Measurements from ENCODE around the gene NT5DC1. TPM values are rescaled to one million over a fixed set of nuclear protein-coding genes. Genes with fewer than 3 reads are reported as not detected.
A peak's percentile ranks its signal among the peaks of the same experiment; 100 is the strongest.

NT5DC1 gene
- total RNA-seq, 8 experiments from 2014 or later: 6.0 to 27.8 (median 10.3) TPM

DNA sequence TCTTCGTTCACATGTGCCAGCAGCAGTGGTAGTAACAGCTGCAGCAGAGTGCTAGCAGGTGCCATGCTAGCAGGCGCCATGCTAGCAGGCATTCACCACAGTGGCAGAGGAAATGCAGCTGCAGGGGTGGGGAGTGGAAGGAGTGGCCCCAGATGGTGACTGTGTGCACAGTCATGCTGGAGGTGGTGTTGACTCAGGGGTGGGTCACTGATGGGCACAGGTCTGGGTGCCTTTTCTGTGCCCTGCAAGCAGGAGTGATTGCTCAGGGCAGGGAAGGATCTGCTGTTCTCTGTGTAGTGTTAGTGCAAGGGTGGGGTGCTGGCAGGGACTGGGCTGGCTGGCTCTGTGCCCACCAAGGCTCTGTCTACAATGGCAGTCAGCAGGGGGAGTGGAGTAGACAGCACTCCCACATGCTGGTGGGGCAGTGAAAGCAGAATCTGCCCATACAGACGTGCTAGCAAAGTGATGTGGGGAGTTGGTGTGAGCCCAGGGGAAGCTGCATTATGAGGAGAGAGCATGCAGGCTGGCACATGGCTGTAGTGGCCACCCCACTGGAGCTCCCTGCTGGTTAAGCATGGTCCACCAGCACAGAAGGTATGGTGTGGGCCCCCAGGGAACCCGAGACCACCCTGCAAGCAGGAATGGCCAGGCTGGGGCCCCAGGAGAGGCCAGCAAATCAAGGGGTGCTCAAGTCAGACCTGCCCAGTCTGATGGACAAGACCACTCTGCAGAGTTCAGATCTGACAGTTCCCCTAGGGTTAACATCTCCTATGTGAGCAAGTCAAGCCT lies 164.6 kb downstream of the NT5DC1 start:
- H3K4me3 ChIP-seq: no peak overlapping the region
- in situ Hi-C loops (cut with MboI; ENCODE audit: low pct_unique_long_range_greater_than_20kb in 2 of 9, low sequenced_read_pairs in 9 of 9, unreplicated experiment in 9 of 9): loop anchor here in 3 of 9 experiments (10.0 to 25.0 kb wide), 3 partner anchors 272 to 300 kb away; partner anchors contain the start of genes CALHM4 (in 1 of the 3), RWDD1 (in 1 of the 3) and TRAPPC3L (in 1 of the 3)
- H3K4me1 ChIP-seq (replicated peaks in 1 of 2): no peaks in the 10 kb centered on the region
- no peak overlapping the region for H3K27ac ChIP-seq
- peak in 5 of 8 experiments; percentile 19 to 82 (median 47) for ATAC-seq (replicated peaks in 6 of 8)
- 48 to 100% (median 57%) methylated on average over 1 to 2 of the region's 4 CpGs; no CpG with 5 or more reads in 5 of the 10 experiments for WGBS, 10 experiments

DNA sequence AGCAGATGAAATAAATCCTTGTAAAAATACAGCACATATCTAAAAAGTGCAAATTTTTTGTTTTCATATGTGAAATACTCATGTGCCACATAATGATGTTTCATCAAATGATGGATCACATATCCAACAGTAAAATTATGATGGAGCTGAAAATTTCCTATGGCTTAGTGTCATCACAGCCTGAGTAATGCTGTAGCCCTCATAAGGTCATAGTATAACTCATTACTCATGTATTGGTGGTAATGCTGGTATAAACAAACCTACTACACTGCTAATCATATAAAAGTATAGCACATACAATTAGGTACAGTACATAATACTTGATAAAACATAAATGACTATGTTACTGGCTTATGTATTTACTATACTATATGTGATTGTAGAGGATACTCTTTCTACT lies 166.2 kb downstream of the NT5DC1 start:
- no peak overlapping the region for H3K4me3 ChIP-seq

DNA sequence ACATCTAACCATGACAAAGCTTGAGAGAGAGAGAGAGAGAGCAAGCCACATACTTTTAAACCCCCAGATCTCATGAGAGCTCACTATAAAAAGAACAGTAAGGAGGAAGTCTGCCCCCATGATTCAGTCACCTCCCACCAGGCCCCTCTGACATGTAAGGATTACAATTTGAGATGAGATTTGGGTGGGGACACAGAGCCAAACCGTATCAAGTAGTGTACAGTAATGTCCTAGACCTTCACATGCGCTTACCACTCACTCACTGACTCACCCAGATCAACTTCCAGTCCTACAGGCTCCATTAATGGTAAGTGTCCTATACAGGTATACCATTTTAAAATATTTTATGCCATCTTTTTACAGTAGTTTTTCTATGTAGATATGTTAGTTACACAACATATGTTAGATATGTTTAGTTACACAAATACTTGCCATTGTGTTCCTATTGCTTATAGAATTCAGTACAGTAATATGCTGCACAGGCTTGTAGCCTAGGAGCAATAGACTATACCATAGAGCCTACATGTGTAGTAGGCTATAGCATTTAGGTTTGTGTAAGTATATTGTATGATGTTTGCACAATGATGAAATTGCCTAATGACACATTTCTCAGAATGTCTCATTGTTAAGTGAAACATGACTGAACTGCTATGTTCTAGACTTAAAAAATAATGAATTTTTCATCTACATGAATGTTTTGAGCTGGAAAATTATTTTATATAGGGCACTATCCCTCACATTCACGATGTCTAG lies 167.4 kb downstream of the NT5DC1 start:
- WGBS, 10 experiments: 0 to 67% (median 40%) methylated on average over 1 to 3 of the region's 3 CpGs; no CpG with 5 or more reads in 1 of the 10 experiments
- no peak overlapping the region for H3K27ac ChIP-seq
- H3K4me1 ChIP-seq (replicated peaks in 1 of 2): no peaks in the 10 kb centered on the region
- in situ Hi-C loops (cut with MboI; ENCODE audit: low pct_unique_long_range_greater_than_20kb in 2 of 9, low sequenced_read_pairs in 9 of 9, unreplicated experiment in 9 of 9): loop anchor here in 3 of 9 experiments (10.0 to 25.0 kb wide), 3 partner anchors 269 to 297 kb away; partner anchors contain the start of genes CALHM4 (in 1 of the 3), RWDD1 (in 1 of the 3) and TRAPPC3L (in 1 of the 3)
- H3K4me3 ChIP-seq: no peak overlapping the region
- peak in 2 of 8 experiments; percentile 10 to 29 for ATAC-seq (replicated peaks in 6 of 8)

More for the DNA sequence above, 166.2 kb downstream of the NT5DC1 start:
- no peak overlapping the region for H3K27ac ChIP-seq
- in situ Hi-C loops (cut with MboI; ENCODE audit: low pct_unique_long_range_greater_than_20kb in 2 of 9, low sequenced_read_pairs in 9 of 9, unreplicated experiment in 9 of 9): loop anchor here in 3 of 9 experiments (10.0 to 25.0 kb wide), 3 partner anchors 270 to 298 kb away; partner anchors contain the start of genes CALHM4 (in 1 of the 3), RWDD1 (in 1 of the 3) and TRAPPC3L (in 1 of the 3)
- no peaks in the 10 kb centered on the region for H3K4me1 ChIP-seq (replicated peaks in 1 of 2)
- ATAC-seq (replicated peaks in 6 of 8): no peak

DNA sequence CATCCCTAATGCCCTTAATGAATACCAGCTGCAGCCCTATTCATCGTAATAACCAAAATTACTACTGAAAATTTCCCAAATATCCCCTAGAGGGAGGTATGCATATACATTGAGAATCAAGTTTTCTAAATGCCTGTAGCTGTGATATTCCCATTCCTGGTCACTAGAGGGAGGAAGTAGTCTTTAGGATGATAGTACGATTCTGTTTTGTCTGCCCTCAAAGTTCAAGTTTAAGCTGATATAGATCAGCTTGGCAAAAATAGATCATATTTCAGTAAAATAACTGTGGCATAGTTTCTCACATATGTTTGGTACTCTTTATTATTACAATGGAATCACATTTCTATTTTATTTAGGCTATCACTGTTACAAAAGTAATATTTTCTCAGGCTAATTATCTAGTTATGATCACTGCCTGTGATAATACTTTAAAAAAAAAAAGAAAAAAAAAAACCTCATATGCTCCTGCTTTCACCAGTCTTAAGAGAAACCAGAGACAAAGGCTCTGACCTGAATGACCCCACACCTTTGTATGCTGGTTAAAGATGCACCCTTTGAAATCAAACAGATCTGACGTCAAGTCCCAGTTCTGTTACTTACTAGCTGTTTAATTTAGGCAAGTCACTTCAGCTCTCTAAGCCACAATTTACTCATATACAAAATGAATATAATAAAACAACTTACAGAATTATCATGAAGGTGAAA lies 168.1 kb downstream of the NT5DC1 start:
- no peak overlapping the region for H3K27ac ChIP-seq
- 0 to 100% (median 33%) methylated on average over 1 to 3 of the region's 3 CpGs for WGBS, 10 experiments
- no peaks in the 10 kb centered on the region for H3K4me1 ChIP-seq (replicated peaks in 1 of 2)
- H3K4me3 ChIP-seq: no peak overlapping the region
- in situ Hi-C loops (cut with MboI; ENCODE audit: low pct_unique_long_range_greater_than_20kb in 2 of 9, low sequenced_read_pairs in 9 of 9, unreplicated experiment in 9 of 9): loop anchor here in 3 of 9 experiments (10.0 to 25.0 kb wide), 3 partner anchors 269 to 296 kb away; partner anchors contain the start of genes CALHM4 (in 1 of the 3), RWDD1 (in 1 of the 3) and TRAPPC3L (in 1 of the 3)
- ATAC-seq (replicated peaks in 6 of 8): peak; percentile 62 to 87 (median 77)

DNA sequence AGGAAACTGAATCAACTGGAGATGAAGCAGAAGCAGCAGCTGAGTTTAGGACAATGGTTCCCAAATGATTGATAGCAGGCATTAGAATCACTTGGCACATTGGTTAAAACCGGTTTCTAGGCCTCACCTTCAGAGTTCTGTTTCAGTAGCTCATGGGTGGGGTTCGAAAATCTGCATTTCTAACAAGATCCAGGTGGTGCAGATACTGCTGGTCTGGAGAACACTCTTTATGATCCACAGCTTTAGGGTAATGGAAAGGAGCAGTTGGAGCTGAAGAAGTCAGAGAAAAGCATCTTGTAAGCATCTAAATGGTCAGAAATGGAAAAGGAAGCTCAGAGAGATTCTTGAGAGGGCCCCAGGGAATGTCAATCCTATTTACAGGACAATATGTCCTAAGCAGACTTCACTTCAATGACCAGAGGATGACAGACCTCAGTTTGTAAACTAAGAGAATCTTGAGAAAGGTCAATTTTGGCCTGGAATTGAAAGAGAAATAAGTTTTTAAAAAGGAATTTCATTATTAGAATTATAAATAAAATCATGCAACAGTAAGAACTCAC lies 170.6 kb downstream of the NT5DC1 start:
- no peak overlapping the region for H3K27ac ChIP-seq

DNA sequence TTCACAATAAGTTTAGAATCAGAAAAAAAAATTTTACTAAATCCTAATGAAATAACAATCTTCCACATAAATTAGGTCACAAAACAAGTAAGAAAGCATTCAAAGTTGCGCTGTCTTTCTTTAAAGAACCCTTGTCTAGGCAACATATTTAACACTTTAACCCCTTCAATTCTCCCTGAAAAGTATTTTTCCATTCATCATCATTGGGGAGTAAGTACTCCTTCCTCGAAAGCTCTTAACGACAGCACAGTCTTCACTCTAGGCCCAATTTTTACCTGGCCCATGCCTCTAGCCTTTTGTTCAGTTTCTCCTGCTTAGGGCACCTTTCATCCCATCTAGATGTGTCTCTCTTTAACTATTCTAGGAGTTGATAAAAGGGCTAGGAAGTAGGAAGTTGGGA lies 176.5 kb downstream of the NT5DC1 start:
- in situ Hi-C loops (cut with MboI; ENCODE audit: low pct_unique_long_range_greater_than_20kb in 2 of 9, low sequenced_read_pairs in 9 of 9, unreplicated experiment in 9 of 9): loop anchor here in 5 of 9 experiments (25.0 kb wide), 3 partner anchors 160 to 285 kb away; partner anchors contain the start of genes CALHM4 (in 3 of the 5), RWDD1 (in 3 of the 5) and TRAPPC3L (in 2 of the 5)
- WGBS, 10 experiments: 5 to 72% (median 36%) methylated on average over 2 to 3 of the region's 3 CpGs; no CpG with 5 or more reads in 1 of the 10 experiments
- peaks cover 19 to 31% of the 10 kb centered on the region in 2 donors for H3K4me1 ChIP-seq (replicated peaks in 1 of 2)
- ATAC-seq (replicated peaks in 6 of 8): no peak
- no peak overlapping the region for H3K27ac ChIP-seq
- H3K4me3 ChIP-seq: peak overlapping the region; percentile 65 to 96 (median 82)

More for the DNA sequence above, 170.6 kb downstream of the NT5DC1 start:
- Histone ChIP-seq H3K4me1 (replicated peaks in 1 of 2) (peaks cover 9 to 11% of the 10 kb centered on the region in 2 donors), H3K4me3 (no peak overlapping the region)
- peak in 1 of 8 experiments; percentile 29 for ATAC-seq (replicated peaks in 6 of 8)
- in situ Hi-C loops (cut with MboI; ENCODE audit: low pct_unique_long_range_greater_than_20kb in 2 of 9, low sequenced_read_pairs in 9 of 9, unreplicated experiment in 9 of 9): loop anchor here in 2 of 9 experiments (25.0 kb wide), 2 partner anchors 266 to 291 kb away; partner anchors contain the start of genes CALHM4 (in 1 of the 2), RWDD1 (in 1 of the 2) and TRAPPC3L (in 1 of the 2)
- WGBS, 10 experiments: 17 to 40% (median 29%) methylated on average over 1 to 2 of the region's 2 CpGs; no CpG with 5 or more reads in 3 of the 10 experiments

DNA sequence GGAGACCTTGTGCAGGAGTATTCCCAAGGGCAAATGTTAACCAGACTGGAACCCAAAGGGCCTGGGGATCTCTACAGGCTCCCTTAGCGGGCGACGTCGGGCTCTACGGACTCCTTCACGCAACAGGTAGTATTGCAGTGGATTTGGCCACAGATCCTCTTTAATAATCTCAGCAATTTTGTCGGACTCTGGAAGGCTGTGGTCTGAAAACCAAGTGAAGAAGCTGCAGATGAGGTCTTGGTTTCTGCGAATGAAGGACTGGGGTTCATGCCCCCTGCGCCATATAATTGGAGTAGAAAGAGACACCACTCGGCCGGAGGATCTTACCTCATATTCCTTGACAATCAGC lies 177.8 kb downstream of the NT5DC1 start:
- WGBS, 10 experiments: 40 to 100% (median 89%) methylated on average over 1 to 11 of the region's 11 CpGs; no CpG with 5 or more reads in 1 of the 10 experiments
- Histone ChIP-seq H3K4me1 (replicated peaks in 1 of 2) (peaks cover 19 to 31% of the 10 kb centered on the region in 2 donors), H3K27ac (no peak overlapping the region), H3K4me3 (peak overlapping the region; percentile 65 to 96 (median 82))
- ATAC-seq (replicated peaks in 6 of 8): no peak
- in situ Hi-C loops (cut with MboI; ENCODE audit: low pct_unique_long_range_greater_than_20kb in 2 of 9, low sequenced_read_pairs in 9 of 9, unreplicated experiment in 9 of 9): loop anchor here in 5 of 9 experiments (25.0 kb wide), 3 partner anchors 159 to 284 kb away; partner anchors contain the start of genes CALHM4 (in 3 of the 5), RWDD1 (in 3 of the 5) and TRAPPC3L (in 2 of the 5)

DNA sequence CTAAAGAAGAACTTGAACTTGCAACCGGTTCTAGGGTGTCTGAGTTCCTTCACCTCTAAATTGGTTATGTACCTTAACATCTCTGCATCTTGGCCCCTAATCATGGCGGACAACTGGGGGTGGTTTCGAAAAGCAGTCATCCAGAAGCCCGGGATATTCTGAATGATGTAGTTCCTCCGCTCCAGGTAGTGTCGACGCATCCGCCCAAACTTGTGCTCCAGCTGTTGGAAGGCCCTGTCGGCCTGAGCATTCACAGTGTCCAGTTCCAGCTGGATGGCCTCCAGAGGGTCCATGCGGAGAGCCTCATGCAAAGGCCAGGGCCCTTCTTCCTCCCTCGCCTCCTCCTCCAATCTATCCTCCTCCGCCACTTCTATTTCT lies 178.2 kb downstream of the NT5DC1 start:
- peak overlapping the region; percentile 65 to 96 (median 82) for H3K4me3 ChIP-seq
- ATAC-seq (replicated peaks in 6 of 8): peak; percentile 2 to 26 (median 12)
- peak overlapping the region; percentile 87 to 90 for H3K27ac ChIP-seq
- WGBS, 10 experiments: 0 to 71% (median 26%) methylated on average over 1 to 11 of the region's 12 CpGs; no CpG with 5 or more reads in 3 of the 10 experiments
- in situ Hi-C loops (cut with MboI; ENCODE audit: low pct_unique_long_range_greater_than_20kb in 2 of 9, low sequenced_read_pairs in 9 of 9, unreplicated experiment in 9 of 9): loop anchor here in 5 of 9 experiments (25.0 kb wide), 3 partner anchors 158 to 283 kb away; partner anchors contain the start of genes CALHM4 (in 3 of the 5), RWDD1 (in 3 of the 5) and TRAPPC3L (in 2 of the 5)
- H3K4me1 ChIP-seq (replicated peaks in 1 of 2): peaks cover 19 to 31% of the 10 kb centered on the region in 2 donors

DNA sequence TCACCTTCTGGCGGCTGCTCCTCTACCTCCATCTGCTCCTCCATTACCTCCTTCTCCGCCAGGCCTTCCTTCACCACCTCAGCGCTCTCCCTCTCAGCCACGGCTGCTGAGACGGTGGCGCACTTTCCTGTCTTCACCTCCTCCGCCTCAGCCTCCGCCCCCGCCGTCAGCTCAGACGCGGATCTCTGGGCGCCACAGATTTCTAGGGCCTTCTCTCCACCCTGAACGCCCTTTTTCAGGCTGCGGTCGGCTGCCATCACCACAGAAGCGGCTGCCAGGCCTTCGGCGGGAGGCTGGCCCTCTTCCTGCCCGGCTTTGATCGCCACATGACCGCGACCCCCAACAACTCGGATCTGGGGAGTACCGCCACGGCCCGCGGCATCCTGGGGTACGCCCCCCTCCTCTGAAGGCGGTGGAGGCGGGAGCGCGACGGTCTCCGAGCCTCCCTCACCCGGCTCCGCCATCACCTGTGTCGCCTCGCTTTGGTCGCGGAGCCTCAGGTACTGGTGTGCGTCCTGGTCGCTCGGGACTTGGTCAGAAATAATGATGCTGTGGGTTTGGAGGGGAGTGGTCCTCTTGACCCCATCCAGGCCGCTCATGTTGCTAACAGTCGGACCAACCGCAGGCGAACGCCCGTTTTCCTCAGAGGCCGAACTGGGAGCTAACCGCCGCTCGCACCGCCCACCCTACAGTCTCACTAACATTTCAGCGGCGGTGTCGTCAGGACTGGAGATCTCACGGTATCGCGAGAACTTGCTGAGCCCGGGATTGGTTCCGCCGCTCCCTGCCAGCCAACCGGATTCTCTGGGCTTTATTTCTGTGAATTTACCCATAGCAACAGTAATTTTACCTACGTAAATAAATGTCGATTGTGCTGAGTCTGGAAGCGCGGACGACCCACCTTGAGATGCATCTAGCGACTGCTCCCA lies 178.8 kb downstream of the NT5DC1 start, which contains the start of gene TSPYL1:
TSPYL1 (minus strand) TSS at position 699 of the 929 bp plus-strand sequence; CDS start at position 599, 100 bp downstream.
- 0 to 10% (median 0%) methylated on average over 1 to 26 of the region's 71 CpGs for WGBS, 10 experiments
- peak; percentile 92 to 99 (median 96) for ATAC-seq (replicated peaks in 6 of 8)
- in situ Hi-C loops (cut with MboI; ENCODE audit: low pct_unique_long_range_greater_than_20kb in 2 of 9, low sequenced_read_pairs in 9 of 9, unreplicated experiment in 9 of 9): loop anchor here in 5 of 9 experiments (25.0 kb wide), 3 partner anchors 158 to 283 kb away; partner anchors contain the start of genes CALHM4 (in 3 of the 5), RWDD1 (in 3 of the 5) and TRAPPC3L (in 2 of the 5)

DNA sequence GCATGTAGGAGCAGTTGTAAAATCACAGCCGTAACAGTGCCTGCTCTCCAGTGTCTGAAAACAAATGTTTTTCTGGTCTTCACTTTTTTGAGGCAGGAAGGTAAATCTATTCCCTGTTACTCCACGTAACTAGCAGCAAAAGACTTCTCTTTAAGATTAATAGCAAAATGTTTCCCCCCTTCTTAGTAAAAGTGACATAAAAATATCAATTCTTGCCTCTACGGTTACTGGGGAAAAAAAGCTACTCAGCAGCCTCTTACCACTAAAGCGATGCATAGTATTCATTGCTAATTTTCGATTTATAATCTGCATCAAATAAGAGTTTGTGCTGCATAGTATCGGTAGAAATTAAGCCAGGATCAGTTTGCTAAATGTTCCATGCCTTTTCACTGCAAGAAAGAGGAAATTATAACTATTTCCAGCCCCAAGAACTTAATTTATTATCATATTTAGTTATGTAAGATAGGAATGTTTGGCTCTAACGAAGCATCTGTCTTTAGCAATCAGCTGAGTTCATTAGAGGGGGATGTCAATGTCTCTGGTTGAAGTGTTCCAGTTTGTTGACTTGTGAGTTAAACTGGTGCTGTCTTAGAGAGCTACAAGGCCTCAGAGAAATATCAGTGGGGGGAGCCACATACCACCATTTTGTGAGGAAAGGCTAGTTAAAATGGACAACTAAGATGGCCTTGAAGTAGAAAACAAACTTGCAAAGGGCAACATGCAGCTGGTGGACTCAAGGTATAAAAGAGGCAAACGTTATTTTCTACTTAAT lies 179.7 kb downstream of the NT5DC1 start:
- Histone ChIP-seq H3K27ac (peak overlapping the region; percentile 17 to 39), H3K4me3 (peak overlapping the region; percentile 65 to 96 (median 82)), H3K4me1 (replicated peaks in 1 of 2) (peaks cover 16 to 27% of the 10 kb centered on the region in 2 donors)
- in situ Hi-C loops (cut with MboI; ENCODE audit: low pct_unique_long_range_greater_than_20kb in 2 of 9, low sequenced_read_pairs in 9 of 9, unreplicated experiment in 9 of 9): loop anchor here in 5 of 9 experiments (25.0 kb wide), 3 partner anchors 157 to 282 kb away; partner anchors contain the start of genes CALHM4 (in 3 of the 5), RWDD1 (in 3 of the 5) and TRAPPC3L (in 2 of the 5)
- ATAC-seq (replicated peaks in 6 of 8): no peak
- WGBS, 10 experiments: 10 to 34% (median 25%) methylated on average over 2 to 8 of the region's 8 CpGs

More for the DNA sequence above, 178.8 kb downstream of the NT5DC1 start, which contains the start of gene TSPYL1:
- peak within 1 kb of the TSS; percentile 65 to 96 (median 82) for H3K4me3 ChIP-seq
- H3K27ac ChIP-seq: peak within 1 kb of the TSS; percentile 87 to 90
- peaks cover 19 to 31% of the 10 kb centered on the region in 2 donors for H3K4me1 ChIP-seq (replicated peaks in 1 of 2)
